Naive B cell (primary cell): ENCODE results near the gene ASAP3. TPM values are rescaled to one million over a fixed set of nuclear protein-coding genes. Genes with fewer than 3 reads are reported as not detected.

Source experiments
- ATAC-seq, 2 donors: fragments of 150-1000 bp; cut with Tn5 transposase; 2 replicates each; pipeline ENCODE4 v1.10.0; 2021; ENCODE audit warnings: low read depth in 2 of 2, mild to moderate bottlenecking in 2 of 2, moderate library complexity in 2 of 2
- DNase-seq: peaks from one replicate; pipeline ENCODE4 v3.0.0; 2022
- H3K27ac Mint-ChIP-seq, 6 donors: one replicate each; pipeline ENCODE4 v1.8.0; 2020 to 2022; ENCODE audit warnings: mild to moderate bottlenecking in 6 of 6, mixed read lengths in 6 of 6, moderate library complexity in 5 of 6, inconsistent platforms in 2 of 6
- H3K27me3 Mint-ChIP-seq, 3 donors: one replicate each; pipeline ENCODE4 v1.8.0; 2021 to 2022; ENCODE audit warnings: mixed read lengths in 3 of 3, mild to moderate bottlenecking in 1 of 3
- H3K36me3 Mint-ChIP-seq, 2 donors: one replicate each; pipeline ENCODE4 v1.8.0; 2020 to 2022; ENCODE audit warnings: mixed read lengths in 2 of 2, inconsistent platforms in 1 of 2, mild to moderate bottlenecking in 1 of 2
- H3K4me1 Mint-ChIP-seq, 3 donors: one replicate each; pipeline ENCODE4 v1.8.0; 2020 to 2022; ENCODE audit warnings: mixed read lengths in 3 of 3, inconsistent platforms in 1 of 3, mild to moderate bottlenecking in 1 of 3, moderate library complexity in 1 of 3
- H3K4me3 Mint-ChIP-seq, 8 donors: one replicate each; pipeline ENCODE4 v1.8.0; 2020 to 2022; ENCODE audit warnings: mild to moderate bottlenecking in 8 of 8, mixed read lengths in 8 of 8, moderate library complexity in 8 of 8, inconsistent platforms in 2 of 8
- H3K9me3 Mint-ChIP-seq, 7 donors: one replicate each; pipeline ENCODE4 v1.8.0; 2020 to 2022; ENCODE audit warnings: mixed read lengths in 7 of 7, mild to moderate bottlenecking in 5 of 7, inconsistent platforms in 2 of 7, moderate library complexity in 1 of 7
- polyA plus RNA-seq, 6 donors: library from polyadenylated mRNA; unstranded; fragments of 300-500 nt; fragmentation: Illumina TruSeq; gene quantifications; one replicate each; pipeline ENCODE4 v1.2.3, GENCODE V29; 2021; ENCODE audit warnings: low read depth in 6 of 6

ASAP3 gene
- polyA plus RNA-seq, 6 donors from 2014 or later, result 0.16 to 0.69 (median 0.58) TPM; not detected in 2

DNA sequence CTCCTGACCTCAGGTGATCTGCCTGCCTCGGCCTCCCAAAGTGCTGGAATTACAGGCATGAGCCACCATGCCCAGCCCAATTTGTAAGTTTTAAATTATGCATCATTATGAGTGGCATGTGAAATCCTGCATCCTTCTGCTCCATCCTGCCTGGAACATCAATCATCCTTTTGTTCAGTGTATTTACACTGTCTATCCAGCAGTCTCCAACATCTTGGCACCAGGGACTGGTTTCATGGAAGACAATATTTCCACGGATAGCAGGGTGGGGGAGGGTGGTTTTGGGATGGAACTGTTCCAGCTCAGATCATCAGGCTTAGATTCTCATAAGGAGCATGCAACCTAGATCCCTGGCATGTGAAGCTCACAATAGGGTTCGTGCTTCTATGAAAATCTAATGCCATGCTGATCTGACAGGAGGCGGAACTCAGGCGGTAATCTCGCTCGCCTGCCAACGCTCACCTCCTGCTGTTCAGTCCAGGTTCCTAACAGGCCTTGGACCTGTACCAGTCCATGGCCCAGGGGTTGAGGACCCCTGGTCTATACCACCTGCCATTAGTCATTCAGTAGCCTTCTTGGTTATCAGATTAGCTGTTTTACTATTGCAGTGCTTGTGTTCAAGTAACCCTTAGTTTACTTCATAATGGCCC lies 37.2 kb downstream of the ASAP3 start:
- Mint-ChIP-seq H3K27me3 (peaks cover 6 to 10% (median 8%) of the 10 kb centered on the region in 3 donors), H3K27ac (no peak overlapping the region), H3K36me3 (no peaks in the 10 kb centered on the region), H3K9me3 (no peaks in the 10 kb centered on the region), H3K4me1 (no peaks in the 10 kb centered on the region), H3K4me3 (no peak overlapping the region)
- DNase-seq, result no peak
- ATAC-seq, result no peak

GRCh38 chr1:23444596-23445390 lies 39.2 kb downstream of the ASAP3 start:
- H3K36me3 Mint-ChIP-seq, result no peaks in the 10 kb centered on the region
- no peaks in the 10 kb centered on the region for H3K9me3 Mint-ChIP-seq
- H3K27ac Mint-ChIP-seq, result no peak overlapping the region
- H3K27me3 Mint-ChIP-seq, result peaks cover 6 to 16% (median 8%) of the 10 kb centered on the region in 3 donors
- ATAC-seq, result no peak
- DNase-seq, result no peak
- H3K4me1 Mint-ChIP-seq, result no peaks in the 10 kb centered on the region
- H3K4me3 Mint-ChIP-seq, result no peak overlapping the region

DNA sequence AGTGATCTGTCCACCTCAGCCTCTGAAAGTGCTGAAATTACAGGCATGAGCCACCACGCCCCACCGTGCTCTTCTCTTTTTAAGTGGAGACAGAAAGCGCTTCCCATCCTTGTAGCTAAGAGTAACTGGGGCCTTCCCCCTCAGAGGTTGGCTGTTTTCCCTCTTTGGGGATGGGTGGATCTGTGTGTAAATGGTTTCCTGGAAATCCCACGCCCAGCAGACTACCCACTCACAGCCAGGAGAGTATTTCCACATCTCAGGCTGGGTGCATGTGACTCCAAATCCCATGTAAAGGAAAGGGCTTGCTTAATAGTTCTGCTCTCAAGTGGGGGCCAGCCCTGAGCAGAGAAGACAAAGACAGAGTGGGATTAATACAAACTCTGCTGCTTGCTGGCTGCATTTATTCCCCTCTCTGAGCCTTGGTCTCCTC lies 39.9 kb downstream of the ASAP3 start:
- DNase-seq, result no peak
- H3K27ac Mint-ChIP-seq, result no peak overlapping the region
- no peaks in the 10 kb centered on the region for H3K4me1 Mint-ChIP-seq
- peaks cover 6 to 16% (median 8%) of the 10 kb centered on the region in 3 donors for H3K27me3 Mint-ChIP-seq
- no peaks in the 10 kb centered on the region for H3K36me3 Mint-ChIP-seq
- no peak overlapping the region for H3K4me3 Mint-ChIP-seq
- H3K9me3 Mint-ChIP-seq, result no peaks in the 10 kb centered on the region
- ATAC-seq, result no peak

DNA sequence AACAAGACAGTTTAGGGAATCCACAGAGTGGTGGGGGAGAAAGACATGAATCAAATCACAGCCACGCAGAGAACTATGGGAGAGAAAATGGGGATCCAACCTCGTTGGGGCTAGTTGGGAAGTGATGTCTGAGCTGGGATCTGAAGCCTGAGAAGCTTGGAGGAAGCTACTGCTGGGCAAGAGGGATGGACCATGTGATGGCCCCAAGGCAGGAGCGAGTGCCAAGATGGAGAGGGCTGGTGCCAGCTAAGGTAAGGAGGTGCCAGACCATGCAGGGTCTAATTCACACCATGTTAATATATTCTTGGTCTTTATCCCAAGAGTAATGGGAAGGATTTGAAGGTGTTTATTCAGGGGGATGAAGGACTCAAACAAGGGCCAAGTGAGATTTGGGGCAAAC lies 41.2 kb downstream of the ASAP3 start:
- Mint-ChIP-seq H3K9me3 (no peaks in the 10 kb centered on the region), H3K36me3 (no peaks in the 10 kb centered on the region), H3K4me3 (no peak overlapping the region), H3K27me3 (peaks cover 6 to 21% (median 14%) of the 10 kb centered on the region in 3 donors), H3K4me1 (peaks cover 0 to 2% (median 0%) of the 10 kb centered on the region in 3 donors), H3K27ac (peak overlapping the region in 1 of 6 donors; percentile 44)
- ATAC-seq (no peak), DNase-seq (no peak)

GRCh38 chr1:23441446-23442148 lies 42.4 kb downstream of the ASAP3 start:
- Mint-ChIP-seq H3K4me1 (peaks cover 0 to 2% (median 0%) of the 10 kb centered on the region in 3 donors), H3K36me3 (no peaks in the 10 kb centered on the region), H3K9me3 (no peaks in the 10 kb centered on the region), H3K4me3 (no peak overlapping the region), H3K27ac (no peak overlapping the region), H3K27me3 (peaks cover 6 to 24% (median 16%) of the 10 kb centered on the region in 3 donors)
- no peak for DNase-seq
- ATAC-seq, result no peak

- no peak for ATAC-seq
- no peak overlapping the region for H3K27ac Mint-ChIP-seq
- H3K4me1 Mint-ChIP-seq, result peaks cover 0 to 4% (median 2%) of the 10 kb centered on the region in 3 donors
- DNase-seq, result no peak
- H3K27me3 Mint-ChIP-seq, result peaks cover 9 to 39% (median 16%) of the 10 kb centered on the region in 3 donors
- no peak overlapping the region for H3K4me3 Mint-ChIP-seq
- no peaks in the 10 kb centered on the region for H3K36me3 Mint-ChIP-seq
- no peaks in the 10 kb centered on the region for H3K9me3 Mint-ChIP-seq
Measured at GRCh38 chr1:23438545-23438944, 45.4 kb downstream of the ASAP3 start.

DNA sequence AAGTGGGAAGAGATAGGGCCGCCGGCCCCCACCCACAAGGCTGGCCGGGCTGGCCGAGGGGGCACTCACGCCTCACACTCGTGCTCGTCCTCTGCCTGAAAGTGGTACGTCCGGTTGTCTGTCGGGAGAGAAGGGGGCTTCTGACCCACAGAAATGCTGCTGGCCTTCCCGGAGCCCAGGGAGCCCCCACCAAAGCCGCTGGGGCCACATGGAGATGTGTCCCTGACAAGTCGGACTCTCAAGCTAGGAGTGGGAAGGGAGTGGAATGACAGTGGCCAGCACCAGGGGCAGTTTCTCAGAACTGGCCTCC lies 46.7 kb downstream of the ASAP3 start:
- no peak for DNase-seq
- H3K27me3 Mint-ChIP-seq, result peaks cover 8 to 41% (median 10%) of the 10 kb centered on the region in 3 donors
- H3K4me3 Mint-ChIP-seq, result no peak overlapping the region
- H3K4me1 Mint-ChIP-seq, result peaks cover 0 to 4% (median 2%) of the 10 kb centered on the region in 3 donors
- no peaks in the 10 kb centered on the region for H3K36me3 Mint-ChIP-seq
- no peaks in the 10 kb centered on the region for H3K9me3 Mint-ChIP-seq
- ATAC-seq, result no peak
- no peak overlapping the region for H3K27ac Mint-ChIP-seq

GRCh38 chr1:23436520-23437354 lies 47.2 kb downstream of the ASAP3 start:
- H3K27ac Mint-ChIP-seq, result no peak overlapping the region
- H3K36me3 Mint-ChIP-seq, result no peaks in the 10 kb centered on the region
- no peaks in the 10 kb centered on the region for H3K9me3 Mint-ChIP-seq
- H3K4me1 Mint-ChIP-seq, result peaks cover 0 to 4% (median 2%) of the 10 kb centered on the region in 3 donors
- H3K27me3 Mint-ChIP-seq, result peaks cover 8 to 43% (median 11%) of the 10 kb centered on the region in 3 donors
- ATAC-seq, result peak; percentile 28 to 48
- peak overlapping the region in 2 of 8 donors; percentile 37 to 54 for H3K4me3 Mint-ChIP-seq
- DNase-seq, result peak; percentile 5

- Mint-ChIP-seq H3K27me3 (peaks cover 11 to 43% (median 12%) of the 10 kb centered on the region in 3 donors), H3K36me3 (no peaks in the 10 kb centered on the region), H3K4me3 (no peak overlapping the region), H3K27ac (no peak overlapping the region), H3K9me3 (no peaks in the 10 kb centered on the region), H3K4me1 (peaks cover 0 to 4% (median 2%) of the 10 kb centered on the region in 3 donors)
- DNase-seq (no peak), ATAC-seq (no peak)
Measured at GRCh38 chr1:23434260-23434775, 49.7 kb downstream of the ASAP3 start.

DNA sequence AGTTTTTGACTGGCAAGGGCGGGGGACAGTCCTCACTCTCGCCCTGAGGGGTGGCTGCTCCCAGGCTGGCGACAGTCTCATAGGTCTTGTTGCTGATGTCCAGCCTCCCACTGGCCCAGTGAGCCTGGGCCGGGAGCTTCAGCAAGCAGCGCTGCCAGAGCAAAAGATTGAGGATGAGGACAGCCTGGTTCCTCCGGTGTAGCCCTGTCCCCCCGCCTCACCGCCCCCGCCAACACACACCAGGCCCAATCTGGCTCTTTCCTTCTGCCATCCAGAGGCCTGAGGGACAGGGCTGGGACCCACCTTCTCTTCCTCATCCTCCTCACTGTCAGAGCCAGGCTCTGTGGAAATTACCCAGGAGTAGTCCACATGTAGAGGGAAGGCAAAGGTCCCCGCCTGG lies 50.9 kb downstream of the ASAP3 start:
- H3K9me3 Mint-ChIP-seq, result no peaks in the 10 kb centered on the region
- peaks cover 0 to 4% (median 2%) of the 10 kb centered on the region in 3 donors for H3K4me1 Mint-ChIP-seq
- H3K27ac Mint-ChIP-seq, result no peak overlapping the region

GRCh38 chr1:23431431-23431830 lies 52.5 kb downstream of the ASAP3 start:
- ATAC-seq (no peak), DNase-seq (no peak)
- Mint-ChIP-seq H3K9me3 (no peaks in the 10 kb centered on the region), H3K27ac (peak overlapping the region in 1 of 6 donors; percentile 32), H3K36me3 (no peaks in the 10 kb centered on the region), H3K4me1 (peaks cover 0 to 4% (median 0%) of the 10 kb centered on the region in 3 donors), H3K27me3 (peaks cover 14 to 58% (median 24%) of the 10 kb centered on the region in 3 donors), H3K4me3 (no peak overlapping the region)

More for the DNA sequence above, 50.9 kb downstream of the ASAP3 start:
- Mint-ChIP-seq H3K4me3 (no peak overlapping the region), H3K36me3 (no peaks in the 10 kb centered on the region), H3K27me3 (peaks cover 11 to 53% (median 20%) of the 10 kb centered on the region in 3 donors)
- no peak for DNase-seq
- ATAC-seq, result no peak

- Mint-ChIP-seq H3K27me3 (peaks cover 21 to 63% (median 30%) of the 10 kb centered on the region in 3 donors), H3K27ac (no peak overlapping the region), H3K9me3 (no peaks in the 10 kb centered on the region), H3K4me1 (peaks cover 0 to 6% (median 4%) of the 10 kb centered on the region in 3 donors), H3K36me3 (no peaks in the 10 kb centered on the region), H3K4me3 (no peak overlapping the region)
- no peak for DNase-seq
- no peak for ATAC-seq
Measured at GRCh38 chr1:23430803-23431202, 53.2 kb downstream of the ASAP3 start.
